ENCODE measurements around the gene SH2D6.

DNA sequence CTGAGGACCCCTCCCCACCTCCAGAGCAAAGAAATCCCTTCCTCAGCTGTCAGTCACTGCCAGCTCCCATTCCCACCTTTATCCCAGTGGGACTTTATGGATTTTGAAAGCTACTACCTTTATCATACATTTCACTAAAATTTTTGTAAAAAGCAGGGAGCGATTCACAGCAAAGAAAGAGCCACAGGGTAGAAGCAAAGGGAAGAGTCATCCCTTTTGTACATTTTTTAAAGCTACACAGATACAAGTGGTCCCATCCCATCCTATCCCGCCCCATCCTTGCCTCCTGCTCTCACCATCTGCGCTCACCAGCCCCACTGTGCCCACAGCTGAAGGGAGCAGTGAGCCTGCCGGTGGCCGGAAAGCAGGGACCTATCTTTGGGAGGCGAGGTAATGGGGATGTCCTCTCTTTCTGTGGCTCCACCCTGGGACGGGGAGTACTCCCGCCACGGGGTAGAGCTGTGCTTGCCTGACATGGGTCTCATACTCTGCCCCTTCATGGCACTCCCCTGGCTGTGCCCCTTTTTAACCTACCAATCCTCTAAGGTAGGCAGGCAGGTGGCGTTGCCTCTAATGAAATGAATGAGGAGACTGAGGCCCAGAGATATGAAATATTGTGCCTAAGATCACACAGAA lies 13.2 kb downstream of the SH2D6 start:
- TF ChIP-seq, protein P1, sequence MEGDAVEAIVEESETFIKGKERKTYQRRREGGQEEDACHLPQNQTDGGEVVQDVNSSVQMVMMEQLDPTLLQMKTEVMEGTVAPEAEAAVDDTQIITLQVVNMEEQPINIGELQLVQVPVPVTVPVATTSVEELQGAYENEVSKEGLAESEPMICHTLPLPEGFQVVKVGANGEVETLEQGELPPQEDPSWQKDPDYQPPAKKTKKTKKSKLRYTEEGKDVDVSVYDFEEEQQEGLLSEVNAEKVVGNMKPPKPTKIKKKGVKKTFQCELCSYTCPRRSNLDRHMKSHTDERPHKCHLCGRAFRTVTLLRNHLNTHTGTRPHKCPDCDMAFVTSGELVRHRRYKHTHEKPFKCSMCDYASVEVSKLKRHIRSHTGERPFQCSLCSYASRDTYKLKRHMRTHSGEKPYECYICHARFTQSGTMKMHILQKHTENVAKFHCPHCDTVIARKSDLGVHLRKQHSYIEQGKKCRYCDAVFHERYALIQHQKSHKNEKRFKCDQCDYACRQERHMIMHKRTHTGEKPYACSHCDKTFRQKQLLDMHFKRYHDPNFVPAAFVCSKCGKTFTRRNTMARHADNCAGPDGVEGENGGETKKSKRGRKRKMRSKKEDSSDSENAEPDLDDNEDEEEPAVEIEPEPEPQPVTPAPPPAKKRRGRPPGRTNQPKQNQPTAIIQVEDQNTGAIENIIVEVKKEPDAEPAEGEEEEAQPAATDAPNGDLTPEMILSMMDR (IDR thresholded peaks at IDR 0.05), result no peak
- TF ChIP-seq ZFX (IDR thresholded peaks at IDR 0.05; ENCODE audit: borderline replicate concordance), result no peak

Measured in 22Rv1 (cell line).